Ovary (tissue), 3 donors: ENCODE results near the gene COL5A1.

Experiments used
- EP300 ChIP-seq: sonication (generic); formaldehyde crosslinking; IDR thresholded peaks from one replicate; pipeline ENCODE4 v1.6.1; 2017; ENCODE audit warnings: antibody characterized with exemption
- POLR2A ChIP-seq: fragments of 450-650 bp; IDR thresholded peaks from one replicate; pipeline ENCODE4 v1.6.1; 2017; ENCODE audit warnings: antibody characterized with exemption, mild to moderate bottlenecking, moderate library complexity
- TF ChIP-seq, protein P1 (sequence below), 3 donors: fragments of 450-650 bp in 2 of 3; fragments of 200-600 bp in 1 of 3; IDR thresholded peaks; one replicate each; pipeline versions ENCODE4 v1.5.1 to v1.8.0; 2016 to 2022; ENCODE audit warnings: antibody characterized with exemption in 3 of 3, mild to moderate bottlenecking in 1 of 3
- donor health status: DM: no; HTN: no; CAD: no.

- TF ChIP-seq EP300 = no peak
- TF ChIP-seq POLR2A = no peak
- TF ChIP-seq, protein P1, sequence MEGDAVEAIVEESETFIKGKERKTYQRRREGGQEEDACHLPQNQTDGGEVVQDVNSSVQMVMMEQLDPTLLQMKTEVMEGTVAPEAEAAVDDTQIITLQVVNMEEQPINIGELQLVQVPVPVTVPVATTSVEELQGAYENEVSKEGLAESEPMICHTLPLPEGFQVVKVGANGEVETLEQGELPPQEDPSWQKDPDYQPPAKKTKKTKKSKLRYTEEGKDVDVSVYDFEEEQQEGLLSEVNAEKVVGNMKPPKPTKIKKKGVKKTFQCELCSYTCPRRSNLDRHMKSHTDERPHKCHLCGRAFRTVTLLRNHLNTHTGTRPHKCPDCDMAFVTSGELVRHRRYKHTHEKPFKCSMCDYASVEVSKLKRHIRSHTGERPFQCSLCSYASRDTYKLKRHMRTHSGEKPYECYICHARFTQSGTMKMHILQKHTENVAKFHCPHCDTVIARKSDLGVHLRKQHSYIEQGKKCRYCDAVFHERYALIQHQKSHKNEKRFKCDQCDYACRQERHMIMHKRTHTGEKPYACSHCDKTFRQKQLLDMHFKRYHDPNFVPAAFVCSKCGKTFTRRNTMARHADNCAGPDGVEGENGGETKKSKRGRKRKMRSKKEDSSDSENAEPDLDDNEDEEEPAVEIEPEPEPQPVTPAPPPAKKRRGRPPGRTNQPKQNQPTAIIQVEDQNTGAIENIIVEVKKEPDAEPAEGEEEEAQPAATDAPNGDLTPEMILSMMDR (IDR thresholded peaks at IDR 0.05) = no peak
Measured at GRCh38 chr9:134728801-134729495, 87.3 kb downstream of the COL5A1 start.
